HEK293 (cell line): ENCODE data around the gene RGL4.

Source experiments
- CTCF ChIA-PET: fragments of 350-600 bp; formaldehyde crosslinking; extraction: SDS; loops from one replicate; lab custom pipeline; 2021; ENCODE audit warnings: antibody characterized with exemption; lab: Yijun Ruan, JAX
- POLR2A ChIA-PET: fragments of 300-600 bp; formaldehyde crosslinking; extraction: SDS; loops from one replicate; lab custom pipeline; 2020; ENCODE audit warnings: antibody characterized with exemption, inconsistent platforms; lab: Yijun Ruan, JAX
- H3K27ac ChIP-seq: fragments of 200-500 bp; sonication (Bioruptor generic); 2 replicates; pipeline ENCODE4 v1.5.1; 2014; ENCODE audit warnings: low read depth, low read length, control low read depth, inconsistent platforms; ENCODE audit errors: extremely low read depth
- H3K36me3 ChIP-seq, 2 experiments: fragments of 200-500 bp in 1 of 2; sonication (Bioruptor generic) in 1 of 2; 1 replicate in 1 of 2; 2 replicates in 1 of 2; pipeline ENCODE4 v1.5.1; 2014 to 2017; ENCODE audit warnings: inconsistent platforms in 2 of 2, low read length in 2 of 2; ENCODE audit not compliant: control insufficient read depth in 2 of 2, insufficient read depth in 1 of 2
- H3K4me1 ChIP-seq: fragments of 200-500 bp; sonication (Bioruptor generic); 2 replicates; pipeline ENCODE4 v1.5.1; 2014; ENCODE audit warnings: mild to moderate bottlenecking, low read length, inconsistent platforms; ENCODE audit not compliant: control insufficient read depth, insufficient read depth
- H3K4me3 ChIP-seq: 2 replicates; pipeline ENCODE4 v1.5.1; 2011; ENCODE audit warnings: low read depth, mild to moderate bottlenecking, control low read depth, low read length, moderate library complexity
- H3K9me3 ChIP-seq: fragments of 200-500 bp; sonication (Bioruptor generic); 2 replicates; pipeline ENCODE4 v1.5.1; 2014; ENCODE audit warnings: low read depth, low read length, inconsistent platforms; ENCODE audit not compliant: control insufficient read depth, insufficient read depth
- GLIS1 ChIP-seq: fragments of 450-650 bp; formaldehyde crosslinking; IDR thresholded peaks from 2 replicates; pipeline ENCODE4 v1.5.1; 2016; ENCODE audit warnings: missing biosample characterization, missing genetic modification characterization
- INSM2 ChIP-seq: fragments of 450-650 bp; formaldehyde crosslinking; IDR thresholded peaks from 2 replicates; pipeline ENCODE4 v1.5.1; 2016; ENCODE audit warnings: missing biosample characterization, missing genetic modification characterization
- KLF17 ChIP-seq: fragments of 450-650 bp; formaldehyde crosslinking; IDR thresholded peaks from 2 replicates; pipeline ENCODE4 v1.5.1; 2016; ENCODE audit warnings: missing biosample characterization, missing genetic modification characterization
- KLF7 ChIP-seq: fragments of 450-650 bp; formaldehyde crosslinking; IDR thresholded peaks from 2 replicates; pipeline ENCODE4 v1.5.1; 2016; ENCODE audit warnings: missing biosample characterization, missing genetic modification characterization, borderline replicate concordance
- RBAK ChIP-seq: fragments of 450-650 bp; formaldehyde crosslinking; IDR thresholded peaks from 2 replicates; pipeline ENCODE4 v1.5.1; 2016; ENCODE audit warnings: missing biosample characterization, missing genetic modification characterization
- WT1 ChIP-seq: fragments of 450-650 bp; formaldehyde crosslinking; IDR thresholded peaks from 2 replicates; pipeline ENCODE4 v1.5.1; 2016; ENCODE audit warnings: missing biosample characterization, missing genetic modification characterization
- ZBTB17 ChIP-seq: fragments of 450-650 bp; formaldehyde crosslinking; IDR thresholded peaks from 2 replicates; pipeline ENCODE4 v1.5.1; 2016; ENCODE audit warnings: missing biosample characterization, missing genetic modification characterization
- ZNF16 ChIP-seq: fragments of 450-650 bp; formaldehyde crosslinking; IDR thresholded peaks from 2 replicates; pipeline ENCODE4 v1.5.1; 2016; ENCODE audit warnings: low read depth, missing biosample characterization, missing genetic modification characterization
- ZNF175 ChIP-seq: fragments of 450-650 bp; formaldehyde crosslinking; IDR thresholded peaks from 2 replicates; pipeline ENCODE4 v1.5.1; 2016; ENCODE audit warnings: missing biosample characterization, missing genetic modification characterization
- ZNF2 ChIP-seq: fragments of 450-650 bp; formaldehyde crosslinking; IDR thresholded peaks from 2 replicates; pipeline ENCODE4 v1.5.1; 2016; ENCODE audit warnings: missing biosample characterization, missing genetic modification characterization
- ZNF239 ChIP-seq: fragments of 450-650 bp; formaldehyde crosslinking; IDR thresholded peaks from 2 replicates; pipeline ENCODE4 v1.5.1; 2016; ENCODE audit warnings: missing biosample characterization, missing genetic modification characterization
- ZNF26 ChIP-seq: fragments of 450-650 bp; formaldehyde crosslinking; IDR thresholded peaks from 2 replicates; pipeline ENCODE4 v1.5.1; 2016; ENCODE audit warnings: missing biosample characterization, missing genetic modification characterization
- ZNF354C ChIP-seq: fragments of 450-650 bp; formaldehyde crosslinking; IDR thresholded peaks from 2 replicates; pipeline ENCODE4 v1.5.1; 2016; ENCODE audit warnings: missing biosample characterization, missing genetic modification characterization, low read depth, borderline replicate concordance
- ZNF37A ChIP-seq: fragments of 450-650 bp; IDR thresholded peaks from 2 replicates; pipeline ENCODE4 v1.5.1; 2018; ENCODE audit warnings: missing biosample characterization, missing genetic modification characterization
- ZNF404 ChIP-seq: fragments of 450-650 bp; formaldehyde crosslinking; IDR thresholded peaks from 2 replicates; pipeline ENCODE4 v1.5.1; 2017; ENCODE audit warnings: missing biosample characterization, missing genetic modification characterization
- ZNF596 ChIP-seq: fragments of 450-650 bp; IDR thresholded peaks from 2 replicates; pipeline ENCODE4 v1.5.0; 2018; ENCODE audit warnings: missing biosample characterization, mild to moderate bottlenecking, missing genetic modification characterization, moderate library complexity
- ZNF623 ChIP-seq: fragments of 450-650 bp; formaldehyde crosslinking; IDR thresholded peaks from 2 replicates; pipeline ENCODE4 v1.5.1; 2016; ENCODE audit warnings: missing biosample characterization, missing genetic modification characterization
- ZNF747 ChIP-seq: fragments of 450-650 bp; formaldehyde crosslinking; IDR thresholded peaks from 2 replicates; pipeline ENCODE4 v1.5.1; 2016; ENCODE audit warnings: missing biosample characterization, missing genetic modification characterization
- ZNF830 ChIP-seq: fragments of 450-650 bp; IDR thresholded peaks from 2 replicates; pipeline ENCODE4 v1.5.0; 2018; ENCODE audit warnings: missing biosample characterization, missing genetic modification characterization, low read depth, mild to moderate bottlenecking, moderate library complexity

RGL4 gene

GRCh38 chr22:23705358-23705757 is 14.5 kb downstream of the RGL4 start:
- TF ChIP-seq RBAK (tag by site-specific recombination) (no peak), ZNF2 (tag by site-specific recombination) (no peak), ZNF596 (tag by site-specific recombination) (no peak), ZNF747 (tag by site-specific recombination) (no peak), ZNF239 (tag by site-specific recombination) (no peak), ZNF404 (no peak)
- ChIA-PET POLR2A (no interaction called here), CTCF (no interaction called here)
- Histone ChIP-seq H3K36me3 (peaks cover 38 to 98% of the 10 kb centered on the region in 2 experiments), H3K4me3 (no peak overlapping the region), H3K9me3 (no peaks in the 10 kb centered on the region), H3K4me1 (no peaks in the 10 kb centered on the region), H3K27ac (no peak overlapping the region)

- POLR2A ChIA-PET, result interaction anchor here (0.5 kb wide), 1 partner anchor 68 kb away, joined by 4 read pairs; no protein-coding TSS in a partner anchor
Measured at GRCh38 chr22:23708270-23708669, 17.5 kb downstream of the RGL4 start.

GRCh38 chr22:23709107-23709506 is 18.3 kb downstream of the RGL4 start:
- ChIA-PET POLR2A (no interaction called here), CTCF (interaction anchor here (1.0 kb wide), 1 partner anchor 141 kb away, joined by 4 read pairs; no protein-coding TSS in a partner anchor)
- no peak overlapping the region for H3K27ac ChIP-seq
- TF ChIP-seq ZBTB17 (tag by site-specific recombination) (no peak; the same call in 1 of the 2 replicates), GLIS1 (tag by site-specific recombination) (0 out of 2 replicates have a peak, but pooled peaks have one; percentile 10)
- peaks cover 52 to 96% of the 10 kb centered on the region in 2 experiments for H3K36me3 ChIP-seq
- no peaks in the 10 kb centered on the region for H3K4me1 ChIP-seq
- no peak overlapping the region for H3K4me3 ChIP-seq
- H3K9me3 ChIP-seq, result no peaks in the 10 kb centered on the region

More at GRCh38 chr22:23708270-23708669, 17.5 kb downstream of the RGL4 start:
- CTCF ChIA-PET, result interaction anchor here (1.0 kb wide), 1 partner anchor 141 kb away, joined by 4 read pairs; no protein-coding TSS in a partner anchor
- no peak overlapping the region for H3K4me3 ChIP-seq
- no peaks in the 10 kb centered on the region for H3K9me3 ChIP-seq
- no peaks in the 10 kb centered on the region for H3K4me1 ChIP-seq
- peaks cover 53 to 94% of the 10 kb centered on the region in 2 experiments for H3K36me3 ChIP-seq
- no peak overlapping the region for H3K27ac ChIP-seq
- TF ChIP-seq INSM2 (tag by site-specific recombination) (no peak), ZNF175 (tag by site-specific recombination) (no peak), ZNF26 (tag by site-specific recombination) (no peak), ZNF830 (tag by site-specific recombination) (no peak), ZNF16 (tag by site-specific recombination) (no peak), ZNF354C (no peak), ZNF623 (tag by site-specific recombination) (no peak), KLF7 (tag by site-specific recombination) (no peak)

- CTCF ChIA-PET, result no interaction called here
- H3K4me1 ChIP-seq, result no peaks in the 10 kb centered on the region
- POLR2A ChIA-PET, result no interaction called here
- peaks cover 46 to 78% of the 10 kb centered on the region in 2 experiments for H3K36me3 ChIP-seq
- TF ChIP-seq WT1 (tag by site-specific recombination) (0 out of 2 replicates have a peak, but pooled peaks have one; percentile 19), ZNF37A (tag by site-specific recombination) (no peak), KLF17 (tag by site-specific recombination) (peak; percentile 61; the same call in 1 of the 2 replicates)
- TF ChIP-seq, all 188 proteins: peak for 2
- Histone ChIP-seq H3K9me3 (no peaks in the 10 kb centered on the region), H3K27ac (no peak overlapping the region), H3K4me3 (no peak overlapping the region)
Measured at GRCh38 chr22:23712256-23712655, 21.4 kb downstream of the RGL4 start.
